Fibroblast of lung (primary cell): ENCODE measurements around the gene CZIB. TPM values are rescaled to one million over a fixed set of nuclear protein-coding genes. Genes with fewer than 3 reads are reported as not detected.
A peak's percentile ranks its signal among the peaks of the same experiment; 100 is the strongest.
"Not testable (repeated sequence)": the region's sequence is repeated elsewhere in the genome, so short reads cannot be mapped to it uniquely, and the experiment has no call there.

ENCODE experiments used
- DNase-seq, 2 donors: peaks; one replicate each; pipeline versions ENCODE4 v3.0.0 to v3.0.0-alpha.2; 2010; ENCODE audit warnings: low read depth in 2 of 2
- H2AFZ ChIP-seq: 2 replicates; pipeline ENCODE4 v1.5.1; 2012; ENCODE audit warnings: low read length, control low read depth, inconsistent platforms
- H3K27ac ChIP-seq: 2 replicates; pipeline ENCODE4 v1.5.1; 2011; ENCODE audit warnings: low read length, control low read depth; ENCODE audit not compliant: insufficient read depth
- H3K27me3 ChIP-seq: 2 replicates; pipeline ENCODE4 v1.5.1; 2011; ENCODE audit warnings: mild to moderate bottlenecking, low read length; ENCODE audit not compliant: control insufficient read depth, insufficient read depth
- H3K36me3 ChIP-seq: 2 replicates; pipeline ENCODE4 v1.5.1; 2011; ENCODE audit warnings: low read length; ENCODE audit not compliant: control insufficient read depth, insufficient read depth
- H3K4me1 ChIP-seq: 2 replicates; pipeline ENCODE4 v1.5.1; 2011; ENCODE audit warnings: low read length; ENCODE audit not compliant: control insufficient read depth, insufficient read depth; ENCODE audit errors: extremely low read depth
- H3K4me2 ChIP-seq: 2 replicates; pipeline ENCODE4 v1.5.1; 2011; ENCODE audit warnings: low read length, control low read depth; ENCODE audit not compliant: insufficient read depth; ENCODE audit errors: extremely low read depth
- H3K4me3 ChIP-seq, 4 experiments: fragments of 200-600 bp in 1 of 4; sonication (generic) in 1 of 4; replicated peaks in 1 of 4; 2 replicates each; pipeline ENCODE4 v1.5.1; 2011 to 2016; ENCODE audit warnings: low read length in 4 of 4, low read depth in 3 of 4, mild to moderate bottlenecking in 3 of 4, control low read depth in 2 of 4, inconsistent platforms in 1 of 4, mixed read lengths in 1 of 4; ENCODE audit not compliant: insufficient read depth in 1 of 4; ENCODE audit errors: control extremely low read depth in 1 of 4
- H3K79me2 ChIP-seq: 2 replicates; pipeline ENCODE4 v1.5.1; 2012; ENCODE audit warnings: mild to moderate bottlenecking, low read length, inconsistent platforms; ENCODE audit not compliant: control insufficient read depth, insufficient read depth
- H3K9ac ChIP-seq: 2 replicates; pipeline ENCODE4 v1.5.1; 2011; ENCODE audit warnings: mild to moderate bottlenecking, low read length, control low read depth; ENCODE audit not compliant: insufficient read depth
- H3K9me3 ChIP-seq: 2 replicates; pipeline ENCODE4 v1.5.1; 2012; ENCODE audit warnings: low read depth, low read length; ENCODE audit not compliant: control insufficient read depth, insufficient read depth
- H4K20me1 ChIP-seq: 2 replicates; pipeline ENCODE4 v1.5.1; 2011; ENCODE audit warnings: low read length; ENCODE audit not compliant: control insufficient read depth, insufficient read depth; ENCODE audit errors: extremely low read depth
- EZH2 ChIP-seq: IDR thresholded peaks from 2 replicates; pipeline ENCODE4 v1.5.1; 2012; ENCODE audit warnings: low read length, control low read depth, mild to moderate bottlenecking; ENCODE audit errors: missing control alignments
- polyA plus RNA-seq, 2 donors: library from polyadenylated mRNA; depleted of rRNA in 1 of 2; stranded (reverse) in 1 of 2; unstranded in 1 of 2; fragments of >200 nt; gene quantifications; 2 replicates each; pipeline ENCODE4 v1.2.1, GENCODE V29; 2011 to 2012; ENCODE audit warnings: missing spikeins in 1 of 2
- total RNA-seq: library from RNA; depleted of rRNA; stranded (reverse); fragments of >200 nt; gene quantifications from 2 replicates; pipeline ENCODE4 v1.2.1, GENCODE V29; 2014
- TF ChIP-seq, protein P1 (sequence below), 2 donors: IDR thresholded peaks in 1 of 2; conservative IDR thresholded peaks in 1 of 2; 1 replicate in 1 of 2; 2 replicates in 1 of 2; pipeline ENCODE4 v1.5.1; 2011 to 2012; ENCODE audit warnings: low read length in 2 of 2, control low read depth in 1 of 2, inconsistent platforms in 1 of 2, low read depth in 1 of 2, mild to moderate bottlenecking in 1 of 2

The CZIB gene
- total and polyA plus RNA-seq, 2 donors (not counting 1 experiment from before 2014, with no cell fraction given), result 56.5 to 99.4 TPM

DNA sequence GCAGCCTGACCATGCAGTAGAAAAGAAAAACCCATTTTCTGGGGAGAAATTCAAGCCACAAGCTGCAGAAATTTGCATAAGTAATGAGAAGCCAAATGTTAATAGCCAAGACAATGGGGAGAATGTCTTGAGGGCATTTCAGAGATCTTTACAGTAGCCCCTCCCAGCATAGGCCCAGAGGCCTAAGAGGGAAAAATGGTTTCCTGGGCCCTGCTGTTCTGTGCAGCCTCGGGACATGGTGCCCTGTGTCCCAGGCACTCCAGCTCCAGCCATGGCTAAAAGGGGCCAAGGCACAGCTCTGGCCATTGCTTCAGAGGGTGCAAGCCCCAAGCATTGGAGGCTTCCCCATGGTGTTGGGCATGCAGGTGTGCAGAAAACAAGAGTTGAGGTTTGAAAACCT, 14.9 kb downstream of the CZIB start:
- H3K4me2 ChIP-seq, H3K4me3 ChIP-seq: not testable (repeated sequence)

DNA sequence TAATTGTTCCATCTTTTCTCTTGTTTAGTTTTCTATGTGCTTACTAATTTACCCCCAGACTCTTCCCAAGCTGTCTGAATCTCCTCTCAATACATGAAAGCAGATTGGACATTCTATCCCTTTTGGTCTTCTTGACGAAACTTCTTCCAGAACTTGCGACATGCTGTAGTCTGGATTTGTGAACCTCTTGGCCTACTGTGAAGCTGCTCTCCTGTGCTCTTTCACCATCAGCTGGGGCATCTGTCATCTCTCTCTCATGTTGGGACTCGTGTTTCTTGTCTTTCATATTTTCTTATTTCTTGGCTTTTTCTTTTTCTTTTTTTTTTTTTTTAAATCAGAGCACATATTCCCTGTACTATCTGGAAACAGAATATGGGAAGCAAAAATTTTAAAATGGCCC, 17.0 kb downstream of the CZIB start:
- Histone ChIP-seq H3K27ac (no peak overlapping the region), H4K20me1 (no peaks in the 10 kb centered on the region), H3K27me3 (no peaks in the 10 kb centered on the region), H3K4me2 (no peak overlapping the region), H3K9ac (no peak overlapping the region), H3K4me3 (no peak overlapping the region), H3K79me2 (no peaks in the 10 kb centered on the region), H2AFZ (no peak overlapping the region), H3K9me3 (no peaks in the 10 kb centered on the region), H3K4me1 (peaks cover under 1% of the 10 kb centered on the region), H3K36me3 (peaks cover 5% of the 10 kb centered on the region)
- DNase-seq, result no peak
- no peak for TF ChIP-seq EZH2
- TF ChIP-seq, protein P1, sequence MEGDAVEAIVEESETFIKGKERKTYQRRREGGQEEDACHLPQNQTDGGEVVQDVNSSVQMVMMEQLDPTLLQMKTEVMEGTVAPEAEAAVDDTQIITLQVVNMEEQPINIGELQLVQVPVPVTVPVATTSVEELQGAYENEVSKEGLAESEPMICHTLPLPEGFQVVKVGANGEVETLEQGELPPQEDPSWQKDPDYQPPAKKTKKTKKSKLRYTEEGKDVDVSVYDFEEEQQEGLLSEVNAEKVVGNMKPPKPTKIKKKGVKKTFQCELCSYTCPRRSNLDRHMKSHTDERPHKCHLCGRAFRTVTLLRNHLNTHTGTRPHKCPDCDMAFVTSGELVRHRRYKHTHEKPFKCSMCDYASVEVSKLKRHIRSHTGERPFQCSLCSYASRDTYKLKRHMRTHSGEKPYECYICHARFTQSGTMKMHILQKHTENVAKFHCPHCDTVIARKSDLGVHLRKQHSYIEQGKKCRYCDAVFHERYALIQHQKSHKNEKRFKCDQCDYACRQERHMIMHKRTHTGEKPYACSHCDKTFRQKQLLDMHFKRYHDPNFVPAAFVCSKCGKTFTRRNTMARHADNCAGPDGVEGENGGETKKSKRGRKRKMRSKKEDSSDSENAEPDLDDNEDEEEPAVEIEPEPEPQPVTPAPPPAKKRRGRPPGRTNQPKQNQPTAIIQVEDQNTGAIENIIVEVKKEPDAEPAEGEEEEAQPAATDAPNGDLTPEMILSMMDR (conservative IDR thresholded peaks at IDR 0.05 in 1 of 2, IDR thresholded peaks at IDR 0.05 in 1 of 2; ENCODE audit: low read depth in 1 of 2, low read length in 2 of 2), result no peak

More for the DNA sequence above, 14.9 kb downstream of the CZIB start:
- not testable (repeated sequence) for H3K9ac ChIP-seq, H3K4me1 ChIP-seq, H2AFZ ChIP-seq, H4K20me1 ChIP-seq, DNase-seq, H3K79me2 ChIP-seq, H3K9me3 ChIP-seq, H3K27me3 ChIP-seq, H3K27ac ChIP-seq
- H3K36me3 ChIP-seq, result peaks cover 12% of the 10 kb centered on the region

DNA sequence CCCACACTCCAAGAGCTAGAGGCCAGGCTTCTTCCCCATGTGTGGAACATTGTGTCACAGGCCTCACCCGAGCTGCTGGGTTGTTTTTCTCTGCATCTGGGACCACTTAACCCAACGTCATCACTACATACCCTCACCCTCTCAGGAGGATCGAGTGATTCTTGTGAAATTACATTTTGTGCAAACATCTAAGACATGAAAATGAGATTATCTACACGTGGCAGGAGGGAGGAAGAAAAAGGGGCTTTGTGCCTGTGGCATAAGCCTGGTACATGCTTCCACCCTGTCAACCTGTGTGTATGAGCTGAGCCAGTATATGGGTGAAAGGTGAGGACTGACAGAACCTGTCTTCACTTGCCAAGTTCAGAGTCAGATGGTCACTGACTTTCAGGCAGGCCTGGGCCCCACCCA, 22.2 kb downstream of the CZIB start:
- H3K27ac ChIP-seq, result peak overlapping the region; percentile 96
- peak overlapping the region; percentile 89 for H3K4me2 ChIP-seq

More for the DNA sequence above, 22.2 kb downstream of the CZIB start:
- H3K27me3 ChIP-seq, result no peaks in the 10 kb centered on the region
- TF ChIP-seq, protein P1 (conservative IDR thresholded peaks at IDR 0.05 in 1 of 2, IDR thresholded peaks at IDR 0.05 in 1 of 2; ENCODE audit: low read depth in 1 of 2, low read length in 2 of 2), result no peak
- TF ChIP-seq EZH2, result no peak
- peaks cover 17% of the 10 kb centered on the region for H3K4me1 ChIP-seq
- peaks cover 4% of the 10 kb centered on the region for H3K36me3 ChIP-seq
- H3K9ac ChIP-seq, result no peak overlapping the region
- H4K20me1 ChIP-seq, result no peaks in the 10 kb centered on the region
- DNase-seq, result peak in 1 of 2 donors; percentile 40
- H2AFZ ChIP-seq, result no peak overlapping the region
- peaks cover 10% of the 10 kb centered on the region for H3K79me2 ChIP-seq
- H3K9me3 ChIP-seq, result no peaks in the 10 kb centered on the region
- H3K4me3 ChIP-seq, result peak overlapping the region in 2 of 4 experiments; percentile 88 to 98
